Kidney capillary endothelial cell (primary cell): ENCODE measurements around the gene NAE1.
"Not testable (repeated sequence)": the region's sequence is repeated elsewhere in the genome, so short reads cannot be mapped to it uniquely, and the experiment has no call there.

ENCODE experiments used
- DNase-seq: peaks from one replicate; pipeline ENCODE4 v3.0.0-alpha.2; 2018; ENCODE audit warnings: low spot score

NAE1 gene

DNA sequence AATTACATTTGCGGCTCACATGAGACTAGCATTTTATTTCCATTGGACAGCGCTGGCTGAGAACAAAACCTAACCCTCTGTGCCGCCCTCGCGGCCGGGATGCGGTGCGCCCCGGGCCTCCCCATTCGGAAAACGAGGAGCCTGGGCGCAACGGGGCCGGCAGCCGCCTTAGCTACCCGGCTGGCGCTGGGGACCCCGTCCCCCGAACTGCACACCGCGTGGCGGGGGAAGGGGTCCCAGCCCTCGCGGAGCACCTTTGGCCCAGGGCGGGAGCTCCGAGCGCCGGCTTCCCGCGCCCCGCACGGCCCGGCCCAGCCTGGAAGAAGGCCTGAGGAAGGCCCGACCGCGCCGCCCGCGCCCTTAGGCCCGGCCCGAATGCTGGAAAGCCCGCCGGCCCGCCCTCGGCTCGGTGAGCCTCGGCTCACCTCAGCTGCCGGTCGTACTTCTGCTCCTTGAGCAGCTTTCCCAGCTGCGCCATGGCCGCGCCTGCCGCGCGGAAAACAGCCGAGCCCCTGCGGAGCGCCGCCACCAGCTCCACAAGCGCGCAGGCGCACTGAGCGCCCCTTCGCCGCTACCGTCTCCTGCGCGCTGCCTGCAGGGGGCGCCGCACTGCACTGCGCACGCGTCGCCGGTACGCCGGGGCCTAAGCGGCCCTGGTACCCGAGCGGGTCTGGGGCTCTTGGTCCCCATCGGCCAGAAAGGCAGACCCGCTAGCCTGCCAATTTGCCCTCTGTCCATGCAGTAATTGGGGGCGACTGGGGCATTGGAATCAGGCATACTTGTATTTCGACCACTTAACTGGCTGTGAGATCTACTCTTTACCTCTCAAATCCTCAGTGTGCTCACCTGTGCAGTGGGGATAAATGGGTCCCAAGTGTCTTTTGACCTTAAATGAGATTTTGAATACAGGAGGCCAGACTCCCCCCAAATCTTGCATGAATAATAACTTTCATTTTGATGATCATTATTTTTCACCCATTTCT is at the start of gene NAE1:
NAE1 (minus strand) TSS at position 555 of the 983 bp plus-strand sequence; CDS start at position 478, 77 bp downstream.
- peak; percentile 91 for DNase-seq

DNA sequence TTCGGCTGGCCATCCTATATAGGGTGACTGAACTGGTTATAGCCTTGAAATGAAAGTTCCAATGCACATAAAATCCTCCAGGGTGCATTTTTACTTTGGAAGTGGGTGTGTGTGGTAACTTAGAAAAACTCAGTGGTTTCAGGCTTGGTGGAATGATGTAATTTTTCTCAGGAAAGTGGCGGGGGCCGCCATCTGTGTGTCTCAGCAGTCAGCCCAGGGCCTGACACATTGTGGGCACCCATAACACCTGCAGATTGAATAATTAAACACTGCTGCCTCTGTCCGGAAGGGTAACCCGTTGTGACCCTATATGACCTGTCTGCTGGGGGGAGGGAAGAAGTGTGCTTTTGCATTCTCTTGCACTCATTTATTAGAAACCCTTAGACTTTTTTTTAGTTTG is 47.3 kb upstream of the NAE1 start:
- DNase-seq = no peak

DNA sequence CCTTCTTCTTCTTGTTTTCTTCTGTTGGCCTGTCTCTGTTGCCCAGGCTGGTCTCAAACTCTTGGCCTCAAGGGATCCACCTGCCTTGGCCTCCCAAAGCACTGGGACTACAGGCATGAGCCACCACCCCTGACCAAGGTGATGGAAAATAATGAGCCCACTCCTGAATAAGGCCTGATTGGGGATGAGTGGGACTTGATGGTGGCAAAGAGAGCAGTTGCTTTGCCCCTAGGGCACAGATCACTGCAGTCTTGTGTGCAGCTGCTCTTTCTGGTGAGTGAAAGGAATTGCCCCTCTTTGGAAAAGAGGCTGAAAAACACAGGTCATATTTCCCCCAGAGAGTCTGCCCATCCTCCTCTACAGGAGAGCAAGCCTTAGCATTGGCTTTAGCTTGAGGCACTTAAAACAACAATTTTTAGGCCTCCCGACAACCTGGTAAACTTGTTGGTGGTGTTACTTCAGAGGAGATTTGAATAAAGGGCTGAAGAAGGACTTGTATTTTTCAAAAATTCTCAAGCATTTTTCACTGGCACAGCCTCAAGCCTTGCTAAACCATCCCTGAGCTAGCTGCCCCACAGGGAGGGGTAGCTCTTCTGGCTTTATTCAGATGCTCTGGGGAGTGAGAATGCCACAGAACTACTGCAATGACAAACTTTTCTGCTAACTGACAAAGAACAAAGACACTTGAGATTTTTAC is 43.5 kb upstream of the NAE1 start:
- DNase-seq = no peak

DNA sequence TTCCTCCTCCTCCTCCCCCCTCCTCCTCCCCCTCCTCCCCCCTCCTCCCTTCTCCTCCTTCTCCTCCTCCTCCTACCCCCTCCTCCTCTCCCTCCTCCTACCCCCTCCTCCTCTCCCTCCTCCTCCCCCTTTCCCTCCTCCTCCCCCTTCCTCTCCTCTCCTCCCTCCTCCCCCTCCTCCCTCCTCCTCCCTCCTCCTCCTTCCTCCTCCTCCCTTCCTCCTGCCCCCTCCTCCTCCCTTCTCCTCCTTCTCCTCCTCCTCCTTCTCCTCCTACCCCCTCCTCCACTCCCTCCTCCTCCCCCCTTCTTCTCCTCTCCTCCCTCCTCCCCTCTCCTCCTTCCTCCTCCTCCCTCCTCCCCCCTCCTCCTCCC is 42.9 kb upstream of the NAE1 start:
- no peak for DNase-seq

DNA sequence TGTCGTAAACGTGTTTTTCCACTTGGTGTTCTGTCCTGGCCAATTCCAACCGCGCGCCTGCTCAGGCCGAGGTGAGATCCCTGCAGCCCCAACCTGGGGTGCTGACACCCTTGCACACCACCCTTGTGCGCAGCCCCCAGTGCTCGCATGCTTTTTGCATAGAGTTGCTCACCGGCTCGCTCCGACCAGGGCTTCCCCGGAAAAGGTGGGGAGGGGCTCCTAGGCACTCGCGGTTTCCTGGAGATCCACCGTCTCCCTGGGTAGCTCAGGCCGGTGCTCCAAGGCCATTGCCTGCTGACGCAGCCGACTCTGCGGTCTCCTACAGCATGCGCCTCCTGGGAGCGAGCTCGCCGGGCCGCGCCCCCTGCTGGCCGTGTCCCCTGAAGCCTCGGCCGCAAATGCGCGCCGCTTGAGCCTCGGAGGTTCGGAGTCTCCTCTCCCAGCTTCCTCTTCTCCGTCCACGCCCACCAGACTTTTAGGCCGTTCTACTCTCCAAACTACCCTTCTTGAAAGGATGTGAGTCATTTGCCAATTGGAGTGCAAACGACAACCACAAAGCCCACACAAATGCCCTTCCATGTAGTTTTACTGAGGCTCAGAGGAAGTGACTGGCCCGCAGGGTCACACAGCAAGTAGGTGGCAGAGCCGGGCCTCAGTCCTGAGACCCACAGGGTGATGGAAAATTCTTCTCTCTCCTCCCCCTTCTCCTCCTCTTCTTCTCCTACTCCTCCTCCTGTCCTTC is 42.3 kb upstream of the NAE1 start:
- DNase-seq = peak; percentile 100

DNA sequence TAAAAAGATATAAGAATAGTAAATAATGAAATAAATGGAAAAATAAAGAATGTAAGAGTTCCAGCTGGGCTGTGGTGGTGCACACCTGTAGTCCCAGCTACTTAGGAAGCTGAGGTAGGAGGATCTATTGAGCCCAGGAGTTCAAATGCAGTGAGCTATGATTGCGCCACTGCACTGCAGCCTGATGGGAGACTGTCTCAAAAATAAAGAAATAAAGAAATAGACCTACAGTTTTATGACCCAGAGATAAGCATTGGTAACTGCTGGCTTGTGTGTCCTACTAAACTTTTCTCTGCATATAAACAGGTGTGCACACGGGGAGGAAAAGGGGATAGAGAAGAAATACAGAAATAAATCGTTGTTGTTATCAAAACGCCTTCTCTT is 41.8 kb upstream of the NAE1 start:
- no peak for DNase-seq

DNA sequence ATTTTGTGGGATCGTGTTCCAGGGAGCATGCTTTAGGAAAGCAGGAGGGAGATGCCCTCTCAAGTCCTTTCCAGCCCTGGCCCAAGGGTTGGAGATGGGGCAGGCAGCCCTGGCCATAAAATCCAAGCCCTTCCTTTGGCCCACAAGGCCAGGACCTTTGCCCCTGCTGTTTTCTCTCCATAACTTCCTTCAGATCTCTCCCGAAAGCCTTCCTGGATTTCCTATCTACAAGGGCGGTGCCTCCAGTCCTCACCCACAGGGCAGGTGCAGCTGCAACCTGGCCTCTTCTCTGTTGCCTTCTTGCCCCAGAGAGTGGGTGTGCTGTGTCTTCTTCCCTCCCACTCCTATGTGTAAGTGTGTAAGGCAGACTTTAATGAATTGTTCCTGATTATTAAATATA is 41.1 kb upstream of the NAE1 start:
- DNase-seq = no peak

DNA sequence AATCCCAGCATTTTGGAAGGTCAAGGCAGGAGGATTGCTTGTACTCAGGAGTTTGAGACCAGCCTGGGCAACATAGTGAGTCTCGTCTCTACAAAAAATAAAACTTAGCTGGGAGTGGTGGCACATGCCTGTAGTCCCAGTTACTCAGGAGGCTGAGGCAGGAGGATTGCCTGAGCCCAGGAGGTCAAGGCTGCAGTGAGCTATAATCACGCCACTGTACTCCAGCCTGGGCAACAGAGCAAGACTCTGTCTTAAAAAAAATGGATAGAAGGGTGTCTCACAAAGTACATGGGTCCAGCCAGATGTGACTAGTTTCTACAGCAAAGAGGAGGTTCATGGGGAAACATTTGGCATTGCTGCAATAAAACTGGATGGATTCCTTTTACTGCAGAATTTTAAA is 40.6 kb upstream of the NAE1 start:
- not testable (repeated sequence) for DNase-seq

DNA sequence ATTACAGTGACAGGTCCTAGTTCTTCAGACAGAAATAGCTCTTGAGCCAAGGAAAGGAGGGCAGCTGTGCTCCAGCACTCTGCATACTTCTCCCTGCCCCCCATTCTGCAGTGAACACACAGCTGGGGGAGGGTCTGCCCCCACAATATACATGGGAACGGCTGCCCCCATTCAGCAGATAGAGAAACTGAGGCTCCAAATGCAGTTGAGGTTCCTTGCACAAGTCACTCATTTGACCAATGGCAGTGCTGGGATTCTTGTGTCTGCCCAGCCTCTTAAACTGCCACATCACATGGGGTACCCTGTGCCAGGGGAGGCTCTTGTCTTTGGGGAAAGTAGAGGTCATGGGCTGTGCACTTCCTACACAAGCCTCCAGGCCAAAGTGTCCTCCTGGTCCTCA is 38.6 kb upstream of the NAE1 start:
- no peak for DNase-seq

DNA sequence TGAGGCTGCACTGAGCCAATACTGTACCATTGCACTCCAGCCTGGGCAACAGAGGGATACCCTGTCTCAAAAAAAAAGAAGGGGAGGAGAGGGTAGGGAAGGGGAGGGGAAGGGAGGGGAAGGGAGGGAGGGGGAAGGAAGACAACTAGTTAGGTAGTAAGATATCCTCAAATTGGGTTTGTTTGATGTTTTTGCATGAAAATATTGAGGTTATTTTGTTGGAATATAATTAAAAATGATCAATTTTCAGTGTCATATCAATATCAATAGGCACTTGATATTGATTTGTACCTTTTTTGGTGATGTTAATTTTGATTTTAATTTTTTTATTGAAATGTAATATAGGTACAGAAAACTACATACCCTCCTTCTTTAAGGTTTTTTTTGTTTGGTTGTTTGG is 32.9 kb upstream of the NAE1 start:
- DNase-seq = no peak

DNA sequence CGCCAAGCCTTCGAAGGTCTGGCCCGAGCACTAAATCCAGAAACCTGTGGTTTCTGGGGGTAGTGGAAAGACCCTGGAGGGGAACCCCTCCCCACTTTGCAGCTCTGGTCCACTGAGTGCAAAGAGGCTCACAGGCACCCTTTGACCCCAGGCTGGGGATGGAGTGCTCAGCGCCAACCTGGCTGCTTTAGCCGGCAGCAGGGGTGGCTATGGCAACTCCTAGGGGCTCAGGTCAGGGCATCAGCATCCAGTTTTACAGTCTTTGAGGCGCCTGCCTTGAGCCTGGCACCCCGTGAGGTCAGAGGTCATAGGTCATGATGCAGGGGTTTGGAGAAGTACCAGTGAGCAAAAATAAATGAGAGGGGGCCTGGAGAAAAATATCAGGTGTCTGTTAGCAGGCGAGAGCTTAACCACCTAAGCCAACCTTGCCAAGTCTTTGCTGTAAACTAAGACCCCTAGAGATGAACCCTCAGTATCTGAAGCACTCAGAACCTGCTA is 31.3 kb upstream of the NAE1 start:
- DNase-seq = no peak

DNA sequence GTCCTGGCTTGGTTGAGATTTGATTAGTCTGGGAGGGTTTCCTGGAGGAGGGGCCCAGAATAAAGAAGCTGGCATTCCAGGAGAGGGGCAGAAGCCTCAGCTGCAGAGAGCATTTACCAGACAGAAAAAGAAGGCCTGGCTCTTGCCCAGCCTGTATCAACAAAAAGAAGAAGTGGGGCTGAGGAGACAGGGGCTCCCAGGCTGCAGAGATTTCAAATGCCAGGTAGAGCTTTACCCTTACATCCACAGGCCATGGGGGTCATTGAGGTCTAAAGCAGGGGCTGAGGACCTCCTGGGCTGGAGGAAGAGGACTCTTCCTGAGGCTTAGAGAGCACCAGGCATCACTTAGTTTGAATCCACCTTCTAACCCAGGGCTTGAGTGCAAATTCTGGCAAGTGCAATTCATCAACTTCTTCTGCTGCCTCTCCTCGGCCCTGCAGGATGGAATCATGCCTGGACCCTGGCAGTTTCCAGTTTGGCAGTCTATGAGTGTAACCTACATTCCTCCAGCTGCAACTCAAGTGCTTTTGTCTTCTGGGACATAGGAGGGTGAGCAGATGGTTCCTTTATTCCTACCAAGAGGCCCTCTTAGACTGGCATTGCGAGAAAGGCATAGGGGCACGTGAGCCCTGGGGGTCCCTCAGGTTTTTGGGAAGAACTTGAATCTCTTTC is 28.8 kb upstream of the NAE1 start:
- DNase-seq = no peak

DNA sequence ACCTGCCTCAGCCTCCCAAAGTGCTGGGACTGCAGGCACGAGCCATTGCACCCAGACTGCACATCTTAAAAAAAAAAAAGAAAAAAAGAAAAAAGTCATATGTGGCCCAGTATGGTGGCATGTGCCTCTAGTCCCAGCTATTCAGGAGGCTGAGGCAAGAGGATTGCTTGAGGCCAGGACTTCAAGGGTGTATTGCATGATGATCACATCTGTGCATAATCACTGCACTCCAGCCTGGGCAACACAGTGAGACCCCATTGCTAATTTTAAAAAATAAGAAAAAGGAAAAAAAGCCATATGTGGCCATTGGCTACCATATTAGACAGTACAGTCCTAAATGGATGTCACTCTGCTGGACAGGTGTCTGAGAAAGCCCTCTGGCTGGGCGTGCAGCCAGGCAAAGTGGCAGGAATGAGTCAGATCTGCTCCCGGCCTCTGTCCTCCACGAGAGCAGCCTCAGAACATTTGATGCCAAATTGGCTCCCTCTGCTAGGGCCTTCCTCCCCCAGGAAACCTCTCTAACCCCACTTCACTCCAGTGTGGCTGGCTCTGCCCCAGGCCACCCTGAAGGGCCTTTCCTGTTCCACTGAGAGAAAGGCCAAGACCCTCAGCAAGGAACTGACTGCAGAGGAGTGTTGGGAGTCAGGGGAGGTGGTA is 28.1 kb upstream of the NAE1 start:
- no peak for DNase-seq

DNA sequence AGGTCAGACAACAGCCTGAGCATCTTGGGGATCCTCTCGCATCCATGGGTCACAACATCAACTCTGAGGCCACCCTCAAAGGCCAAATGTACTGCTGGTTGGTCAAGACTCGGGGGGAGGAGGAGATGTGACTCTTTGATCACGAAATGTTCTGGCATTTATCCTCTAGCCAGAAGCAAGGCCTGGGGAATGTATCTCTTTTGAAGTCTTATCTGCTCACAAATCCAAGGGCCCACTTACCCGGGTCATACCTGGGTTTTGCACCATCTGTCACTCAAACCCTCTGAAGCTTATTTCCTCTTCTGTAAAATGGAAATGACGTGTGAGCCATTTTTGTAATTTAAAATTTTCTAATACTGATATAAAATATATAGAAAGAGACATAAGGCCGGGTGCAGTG is 26.7 kb upstream of the NAE1 start:
- no peak for DNase-seq

DNA sequence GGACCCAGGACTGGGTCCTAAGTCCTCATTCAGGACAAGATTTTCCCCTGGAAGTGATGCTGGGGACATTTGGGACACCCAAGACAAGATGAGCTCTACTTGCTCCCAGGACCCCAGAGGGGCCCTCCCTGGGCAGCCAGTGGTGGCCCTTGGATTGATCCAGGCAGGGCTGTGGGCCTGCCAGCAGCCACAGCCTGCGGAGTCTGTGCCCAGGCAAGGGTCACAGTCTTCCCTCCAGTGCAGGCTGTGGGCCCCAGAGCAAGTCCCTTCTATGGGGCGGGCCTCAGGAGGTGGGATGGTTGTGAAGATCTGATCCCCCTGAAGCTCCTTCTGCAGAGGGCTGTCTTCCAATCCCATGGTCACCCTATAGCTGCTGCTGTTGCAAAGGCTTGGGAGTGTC is 26.0 kb upstream of the NAE1 start:
- DNase-seq = no peak

DNA sequence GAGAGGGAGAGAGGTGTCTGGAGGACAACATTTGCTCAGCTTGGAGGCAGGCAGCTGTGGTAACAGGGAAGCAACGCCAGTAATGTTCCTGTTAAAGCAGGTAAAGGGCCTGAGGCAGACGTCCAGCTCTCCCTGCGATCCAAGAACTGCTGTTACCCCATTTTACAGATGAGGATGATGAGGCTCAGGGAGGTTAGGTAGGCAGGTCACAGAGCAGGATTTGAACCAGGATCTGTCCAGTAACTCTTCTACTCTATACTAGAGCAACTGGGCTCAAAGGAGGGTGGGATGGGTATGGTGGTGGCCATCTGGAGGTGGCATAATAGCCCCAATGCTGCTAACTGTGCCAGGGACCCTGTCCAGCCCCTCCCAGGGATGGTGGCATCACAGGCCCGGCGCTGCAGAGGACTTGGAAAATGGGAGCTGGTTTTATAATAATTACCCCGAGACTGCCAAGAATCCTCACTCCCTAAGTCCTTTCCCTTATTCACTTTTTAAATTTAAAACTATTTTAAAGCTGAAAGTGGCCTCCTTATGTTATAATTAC is 25.5 kb upstream of the NAE1 start:
- DNase-seq = no peak

DNA sequence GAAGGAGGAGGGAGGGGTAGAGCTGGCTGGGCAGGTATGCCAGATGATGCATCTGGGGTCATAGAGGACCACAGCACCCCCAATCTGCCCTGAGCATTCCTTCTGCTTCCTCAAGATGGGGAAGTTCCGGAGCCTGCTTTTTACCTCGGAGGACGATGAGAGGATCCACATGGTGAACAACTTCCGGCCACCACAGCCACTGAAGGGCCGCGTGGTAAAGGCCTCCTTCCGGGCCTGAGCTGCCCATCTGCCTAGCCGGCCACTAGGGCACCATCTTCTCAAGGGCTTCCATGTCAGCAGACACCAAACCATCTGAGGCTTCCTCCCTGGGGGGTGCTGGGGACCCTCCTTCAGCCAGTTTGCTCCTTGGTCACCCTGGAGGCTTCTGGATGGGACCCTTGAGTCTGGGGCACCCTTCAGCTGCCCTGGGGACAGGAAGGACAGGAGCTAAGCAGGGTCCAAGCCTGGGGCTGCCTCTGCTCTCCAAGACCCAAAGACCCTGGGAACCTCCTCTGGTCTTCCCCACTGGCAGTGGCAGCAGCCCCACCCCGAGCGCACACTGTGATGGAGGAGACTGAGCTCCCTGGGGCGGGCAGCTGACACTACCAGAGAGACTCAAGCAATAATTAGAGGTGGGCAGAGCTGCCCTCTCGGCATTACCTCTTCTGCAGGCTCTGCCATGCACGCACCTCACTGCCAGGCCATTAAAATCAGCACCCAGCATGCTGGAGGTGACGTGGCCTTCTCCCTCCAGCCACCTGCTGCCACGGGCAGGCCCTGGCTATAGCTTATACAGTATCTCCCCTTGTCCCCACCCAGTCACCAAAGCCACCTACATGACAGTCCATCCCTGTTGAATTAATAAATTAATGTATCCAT is 22.7 kb upstream of the NAE1 start:
- DNase-seq = no peak

DNA sequence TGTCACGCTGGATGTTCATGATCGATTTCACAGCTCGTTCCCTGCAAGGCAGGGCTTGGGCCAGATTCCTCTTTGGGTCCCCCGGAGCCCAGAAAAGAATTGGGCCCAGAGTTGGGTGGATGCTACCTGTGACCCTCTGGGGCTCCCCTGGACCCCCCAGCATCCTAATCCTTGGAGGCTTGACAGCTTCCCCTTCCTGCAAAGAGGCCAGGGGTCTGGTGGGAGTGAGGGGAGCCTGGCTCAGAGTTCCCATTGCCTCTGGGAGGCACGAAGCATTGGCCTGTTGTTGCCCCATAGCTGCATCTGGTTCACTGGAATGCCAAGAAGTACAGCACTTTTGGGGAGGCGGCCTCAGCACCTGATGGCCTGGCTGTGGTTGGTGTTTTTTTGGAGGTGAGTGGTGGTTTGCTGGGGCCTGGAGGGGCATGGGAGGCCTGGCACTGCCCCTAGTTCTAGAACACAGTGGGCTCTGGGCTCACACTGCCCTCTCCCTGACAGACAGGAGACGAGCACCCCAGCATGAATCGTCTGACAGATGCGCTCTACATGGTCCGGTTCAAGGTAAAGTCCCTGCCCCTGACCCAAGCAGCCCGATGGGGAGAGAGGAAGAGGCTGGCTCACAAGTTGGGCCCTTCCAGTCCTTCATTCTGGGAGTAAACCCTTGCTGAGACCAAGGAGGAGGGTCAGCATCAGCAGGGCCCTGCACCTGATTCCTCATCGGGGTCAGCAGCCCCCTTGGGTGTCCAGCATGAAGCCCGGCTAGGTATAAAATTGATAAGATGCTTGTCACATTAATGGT is 20.6 kb upstream of the NAE1 start:
- no peak for DNase-seq

DNA sequence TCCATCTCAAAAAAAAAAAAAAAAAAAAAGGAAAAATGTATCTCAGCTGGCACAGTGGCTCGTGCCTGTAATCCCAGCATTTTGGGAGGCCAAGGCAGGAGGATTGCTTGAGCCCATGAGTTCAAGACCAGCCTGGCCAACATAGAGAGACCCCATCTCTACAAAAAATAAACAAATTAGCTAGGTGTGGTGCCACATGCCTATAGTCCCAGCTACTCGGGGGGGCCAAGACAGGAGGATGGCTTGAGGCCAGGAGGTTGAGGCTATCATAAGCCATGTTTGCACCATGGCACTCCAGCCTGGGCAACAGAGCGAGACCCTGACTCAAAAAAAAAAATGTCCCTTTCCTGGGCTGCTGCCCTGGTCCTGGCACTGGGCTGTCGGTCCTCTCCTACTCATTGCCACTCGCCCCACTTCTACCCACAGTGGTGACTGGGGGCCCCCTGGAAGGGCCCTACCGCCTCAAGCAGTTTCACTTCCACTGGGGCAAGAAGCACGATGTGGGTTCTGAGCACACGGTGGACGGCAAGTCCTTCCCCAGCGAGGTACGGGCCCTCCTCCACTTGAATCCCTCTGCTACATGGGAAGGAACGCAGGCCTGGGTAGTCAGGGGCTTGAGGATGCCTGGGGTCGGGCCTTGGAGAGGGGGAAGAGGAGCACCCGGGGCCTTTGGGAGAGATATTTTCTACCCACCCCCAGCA is 19.5 kb upstream of the NAE1 start:
- DNase-seq = no peak
